ENCODE measurements around the gene ZNF587. TPM values are rescaled to one million over a fixed set of nuclear protein-coding genes. Genes with fewer than 3 reads are reported as not detected.

Gene ZNF587
- total and polyA plus RNA-seq, 10 of the 15 experiments (the other 5 are each of a cell fraction or from before 2014, with no cell fraction given) = 1.9 to 27.8 (median 13.5) TPM

DNA sequence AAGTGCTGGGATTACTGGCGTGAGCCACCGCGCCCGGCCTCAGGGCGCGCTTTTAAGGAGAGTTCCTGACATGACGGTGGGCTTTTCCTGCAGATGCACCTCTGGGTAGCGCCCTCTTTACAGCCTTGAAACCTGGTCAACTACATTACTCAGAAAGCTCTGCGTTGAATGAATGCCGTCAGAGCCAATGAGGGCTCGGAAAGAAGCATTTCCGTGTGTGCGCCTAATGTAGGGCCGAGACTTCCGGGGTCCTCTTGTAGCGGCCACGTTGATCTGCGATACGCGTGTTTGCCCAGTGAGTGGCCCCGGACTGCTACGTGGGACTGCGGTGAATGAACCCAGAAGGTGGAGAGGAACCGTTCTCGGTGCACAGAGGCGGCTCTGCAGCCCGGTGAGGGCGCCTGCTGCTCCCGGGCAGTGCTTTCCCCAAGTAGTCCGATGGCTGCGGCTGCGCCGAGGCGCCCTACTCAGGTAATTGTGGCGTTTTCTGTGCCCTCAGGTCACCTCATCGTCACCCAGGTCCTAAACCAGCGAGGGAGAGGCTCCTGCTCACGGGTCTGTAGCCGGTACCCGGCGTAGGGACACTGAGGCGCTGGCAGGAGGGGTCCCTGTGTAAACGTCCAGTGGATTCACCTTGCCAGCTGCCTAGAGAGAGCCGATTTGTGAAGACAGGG, 30.0 kb upstream of the ZNF587 start (continued):
- TF ChIP-seq, protein P1, sequence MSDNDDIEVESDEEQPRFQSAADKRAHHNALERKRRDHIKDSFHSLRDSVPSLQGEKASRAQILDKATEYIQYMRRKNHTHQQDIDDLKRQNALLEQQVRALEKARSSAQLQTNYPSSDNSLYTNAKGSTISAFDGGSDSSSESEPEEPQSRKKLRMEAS (IDR thresholded peaks at IDR 0.05; ENCODE audit: low read depth, low read length) = peak; percentile 93
- TF ChIP-seq NBN (IDR thresholded peaks at IDR 0.05) (peak; percentile 24; the same call in 1 of the 2 replicates), ZNF217 (IDR thresholded peaks at IDR 0.05) (no peak), GABPA (IDR thresholded peaks at IDR 0.05; ENCODE audit: low read depth) (peak; percentile 95), NFYB (IDR thresholded peaks at IDR 0.05; ENCODE audit: insufficient read depth, low read depth, low read length) (peak; percentile 70; the same call in 1 of the 2 replicates), SIX5 (IDR thresholded peaks at IDR 0.05; ENCODE audit: low read depth, low read length, severe bottlenecking) (peak; percentile 56), NKRF (conservative IDR thresholded peaks at IDR 0.05) (peak; percentile 96), NFXL1 (IDR thresholded peaks at IDR 0.05; ENCODE audit: borderline replicate concordance) (no peak), GATAD2B (conservative IDR thresholded peaks at IDR 0.05; ENCODE audit: low read depth) (peak; percentile 79), SKIL (IDR thresholded peaks at IDR 0.05; ENCODE audit: low read depth, poor library complexity, severe bottlenecking) (no peak), YY1 (IDR thresholded peaks at IDR 0.05; ENCODE audit: low read depth, low read length) (0 out of 2 replicates have a peak, but pooled peaks have one; percentile 70), NR2C1 (IDR thresholded peaks at IDR 0.05) (peak; percentile 83), WRNIP1 (IDR thresholded peaks at IDR 0.05; ENCODE audit: borderline replicate concordance, low read depth, low read length) (no peak), TAF1 (IDR thresholded peaks at IDR 0.05; ENCODE audit: borderline replicate concordance, low read depth, low read length) (peak; percentile 55; the same call in 1 of the 2 replicates), SP1 (IDR thresholded peaks at IDR 0.05; ENCODE audit: low read depth, low read length) (peak; percentile 84), ZNF384 (IDR thresholded peaks at IDR 0.05; ENCODE audit: borderline replicate concordance, low read depth, low read length) (0 out of 2 replicates have a peak, but pooled peaks have one; percentile 8), POLR2A (IDR thresholded peaks at IDR 0.05; ENCODE audit: low read depth, low read length) (peak; percentile 93)
- TF ChIP-seq, protein P2, sequence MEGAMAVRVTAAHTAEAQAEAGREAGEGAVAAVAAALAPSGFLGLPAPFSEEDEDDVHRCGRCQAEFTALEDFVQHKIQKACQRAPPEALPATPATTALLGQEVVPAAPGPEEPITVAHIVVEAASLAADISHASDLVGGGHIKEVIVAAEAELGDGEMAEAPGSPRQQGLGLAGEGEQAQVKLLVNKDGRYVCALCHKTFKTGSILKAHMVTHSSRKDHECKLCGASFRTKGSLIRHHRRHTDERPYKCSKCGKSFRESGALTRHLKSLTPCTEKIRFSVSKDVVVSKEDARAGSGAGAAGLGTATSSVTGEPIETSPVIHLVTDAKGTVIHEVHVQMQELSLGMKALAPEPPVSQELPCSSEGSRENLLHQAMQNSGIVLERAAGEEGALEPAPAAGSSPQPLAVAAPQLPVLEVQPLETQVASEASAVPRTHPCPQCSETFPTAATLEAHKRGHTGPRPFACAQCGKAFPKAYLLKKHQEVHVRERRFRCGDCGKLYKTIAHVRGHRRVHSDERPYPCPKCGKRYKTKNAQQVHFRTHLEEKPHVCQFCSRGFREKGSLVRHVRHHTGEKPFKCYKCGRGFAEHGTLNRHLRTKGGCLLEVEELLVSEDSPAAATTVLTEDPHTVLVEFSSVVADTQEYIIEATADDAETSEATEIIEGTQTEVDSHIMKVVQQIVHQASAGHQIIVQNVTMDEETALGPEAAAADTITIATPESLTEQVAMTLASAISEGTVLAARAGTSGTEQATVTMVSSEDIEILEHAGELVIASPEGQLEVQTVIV (IDR thresholded peaks at IDR 0.05; ENCODE audit: borderline replicate concordance, partially characterized antibody) = peak; percentile 81
- TF ChIP-seq, protein P3, sequence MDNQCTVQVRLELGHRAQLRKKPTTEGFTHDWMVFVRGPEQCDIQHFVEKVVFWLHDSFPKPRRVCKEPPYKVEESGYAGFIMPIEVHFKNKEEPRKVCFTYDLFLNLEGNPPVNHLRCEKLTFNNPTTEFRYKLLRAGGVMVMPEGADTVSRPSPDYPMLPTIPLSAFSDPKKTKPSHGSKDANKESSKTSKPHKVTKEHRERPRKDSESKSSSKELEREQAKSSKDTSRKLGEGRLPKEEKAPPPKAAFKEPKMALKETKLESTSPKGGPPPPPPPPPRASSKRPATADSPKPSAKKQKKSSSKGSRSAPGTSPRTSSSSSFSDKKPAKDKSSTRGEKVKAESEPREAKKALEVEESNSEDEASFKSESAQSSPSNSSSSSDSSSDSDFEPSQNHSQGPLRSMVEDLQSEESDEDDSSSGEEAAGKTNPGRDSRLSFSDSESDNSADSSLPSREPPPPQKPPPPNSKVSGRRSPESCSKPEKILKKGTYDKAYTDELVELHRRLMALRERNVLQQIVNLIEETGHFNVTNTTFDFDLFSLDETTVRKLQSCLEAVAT (IDR thresholded peaks at IDR 0.05) = 0 out of 2 replicates have a peak, but pooled peaks have one; percentile 35

Measured in GM12878 (cell line).